Sigmoid colon (tissue), 7 donors: ENCODE results near the gene GPR142. TPM values are rescaled to one million over a fixed set of nuclear protein-coding genes. Genes with fewer than 3 reads are reported as not detected.

Experiments used
- DNase-seq: peaks from one replicate; pipeline ENCODE4 v3.0.0-alpha.2; 2019
- H3K27ac ChIP-seq, 4 donors: fragments of 200-600 bp; sonication (generic); one replicate each; pipeline ENCODE4 v1.5.1; 2016 to 2019; ENCODE audit warnings: mild to moderate bottlenecking in 1 of 4
- H3K27me3 ChIP-seq, 3 donors: fragments of 200-600 bp; sonication (generic); one replicate each; pipeline ENCODE4 v1.5.1; 2019; ENCODE audit warnings: mild to moderate bottlenecking in 1 of 3
- H3K36me3 ChIP-seq, 4 donors: fragments of 200-600 bp; sonication (generic); one replicate each; pipeline ENCODE4 v1.5.1; 2016 to 2019
- H3K4me1 ChIP-seq, 4 donors: fragments of 200-600 bp; sonication (generic); one replicate each; pipeline ENCODE4 v1.5.1; 2017 to 2019
- H3K4me3 ChIP-seq, 4 donors: fragments of 200-600 bp; sonication (generic); one replicate each; pipeline ENCODE4 v1.5.1; 2017 to 2019; ENCODE audit warnings: mild to moderate bottlenecking in 2 of 4, moderate library complexity in 1 of 4
- H3K9me3 ChIP-seq, 4 donors: fragments of 200-600 bp in 3 of 4; sonication (generic) in 3 of 4; one replicate each; pipeline versions ENCODE4 v1.5.1 to v1.6.1; 2013 to 2019
- EP300 ChIP-seq, 4 donors: sonication (generic); formaldehyde crosslinking; IDR thresholded peaks; one replicate each; pipeline ENCODE4 v1.6.1; 2017; ENCODE audit warnings: antibody characterized with exemption in 4 of 4
- POLR2A ChIP-seq, 2 donors: fragments of 450-650 bp; IDR thresholded peaks; one replicate each; pipeline ENCODE4 v1.6.1; 2016; ENCODE audit warnings: antibody characterized with exemption in 2 of 2, mild to moderate bottlenecking in 2 of 2, moderate library complexity in 2 of 2
- POLR2AphosphoS5 ChIP-seq, 4 donors: sonication (generic); formaldehyde crosslinking; IDR thresholded peaks; one replicate each; pipeline ENCODE4 v1.6.1; 2017; ENCODE audit warnings: antibody characterized with exemption in 4 of 4
- WGBS, 2 donors: extraction: QIAGEN DNeasy Blood & Tissue Kit; methylation state at CpG; one replicate each; pipeline ENCODE4 v1.1.7; 2013; 5-methylcytosine and 5-hydroxymethylcytosine counted together
- intact Hi-C: fragments of 100-400 bp; cut with DNase I; formaldehyde crosslinking; loops from one replicate; pipeline ENCODE4 v1.15.1; 2023
- polyA plus RNA-seq, 3 donors: library from polyadenylated mRNA; stranded (reverse); fragments of 200-250 nt; gene quantifications; one replicate each; pipeline ENCODE4 v1.2.3, GENCODE V29; 2013
- total RNA-seq, 4 donors: library from RNA; depleted of rRNA; stranded (reverse); fragments of >200 nt; gene quantifications; one replicate each; pipeline ENCODE4 v1.1.0, GENCODE V29; 2016
- TF ChIP-seq, protein P1 (sequence below), 4 experiments: fragments of 450-650 bp in 3 of 4; fragments of 200-600 bp in 1 of 4; IDR thresholded peaks; one replicate each; pipeline ENCODE4 v1.5.1; 2016 to 2019; ENCODE audit warnings: antibody characterized with exemption in 4 of 4, mild to moderate bottlenecking in 3 of 4, moderate library complexity in 2 of 4
- donor health status: healthy with polysubstance abuse.
- donor health status: Bipolar disorder and iron deficiency.
- donor health status: healthy.

The GPR142 gene
- total and polyA plus RNA-seq, 7 donors = 0.16 to 1.8 TPM; not detected in 5

DNA sequence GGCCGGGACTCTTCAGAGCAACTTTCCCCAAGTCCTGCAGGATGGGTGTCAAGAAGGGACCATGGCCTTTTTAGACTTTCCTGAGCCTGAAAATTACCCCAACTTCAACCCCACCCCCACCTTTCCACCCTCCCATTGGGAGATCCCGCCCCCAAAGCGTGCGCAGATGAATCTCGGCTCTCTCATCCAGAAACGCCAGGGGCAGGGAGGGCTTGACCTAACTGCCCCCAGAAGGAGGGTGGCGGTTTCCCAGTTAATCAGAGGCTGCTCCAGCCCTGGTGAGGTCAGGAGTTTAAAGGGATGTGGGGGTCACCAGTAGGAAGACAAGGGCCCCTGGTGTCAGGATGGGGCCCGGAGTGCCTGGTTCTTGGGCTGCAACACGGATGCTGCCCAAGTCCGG lies 40.8 kb upstream of the GPR142 start:
- Histone ChIP-seq H3K27ac (no peak overlapping the region), H3K27me3 (peaks cover 11 to 55% (median 33%) of the 10 kb centered on the region in 3 donors), H3K4me1 (peaks cover 0 to 20% (median 15%) of the 10 kb centered on the region in 4 donors), H3K36me3 (no peaks in the 10 kb centered on the region), H3K4me3 (peak overlapping the region in 3 of 4 donors; percentile 32 to 45 (median 42)), H3K9me3 (no peaks in the 10 kb centered on the region)
- TF ChIP-seq POLR2A (IDR thresholded peaks at IDR 0.05) = no peak
- TF ChIP-seq EP300 (IDR thresholded peaks at IDR 0.05) = no peak
- TF ChIP-seq, protein P1, sequence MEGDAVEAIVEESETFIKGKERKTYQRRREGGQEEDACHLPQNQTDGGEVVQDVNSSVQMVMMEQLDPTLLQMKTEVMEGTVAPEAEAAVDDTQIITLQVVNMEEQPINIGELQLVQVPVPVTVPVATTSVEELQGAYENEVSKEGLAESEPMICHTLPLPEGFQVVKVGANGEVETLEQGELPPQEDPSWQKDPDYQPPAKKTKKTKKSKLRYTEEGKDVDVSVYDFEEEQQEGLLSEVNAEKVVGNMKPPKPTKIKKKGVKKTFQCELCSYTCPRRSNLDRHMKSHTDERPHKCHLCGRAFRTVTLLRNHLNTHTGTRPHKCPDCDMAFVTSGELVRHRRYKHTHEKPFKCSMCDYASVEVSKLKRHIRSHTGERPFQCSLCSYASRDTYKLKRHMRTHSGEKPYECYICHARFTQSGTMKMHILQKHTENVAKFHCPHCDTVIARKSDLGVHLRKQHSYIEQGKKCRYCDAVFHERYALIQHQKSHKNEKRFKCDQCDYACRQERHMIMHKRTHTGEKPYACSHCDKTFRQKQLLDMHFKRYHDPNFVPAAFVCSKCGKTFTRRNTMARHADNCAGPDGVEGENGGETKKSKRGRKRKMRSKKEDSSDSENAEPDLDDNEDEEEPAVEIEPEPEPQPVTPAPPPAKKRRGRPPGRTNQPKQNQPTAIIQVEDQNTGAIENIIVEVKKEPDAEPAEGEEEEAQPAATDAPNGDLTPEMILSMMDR (IDR thresholded peaks at IDR 0.05) = no peak
- no peak for TF ChIP-seq POLR2AphosphoS5 (IDR thresholded peaks at IDR 0.05)
- WGBS, 2 donors = 20 to 30% methylated on average over 10 of the region's 10 CpGs
- intact Hi-C loops = no loop called here
- DNase-seq = no peak

DNA sequence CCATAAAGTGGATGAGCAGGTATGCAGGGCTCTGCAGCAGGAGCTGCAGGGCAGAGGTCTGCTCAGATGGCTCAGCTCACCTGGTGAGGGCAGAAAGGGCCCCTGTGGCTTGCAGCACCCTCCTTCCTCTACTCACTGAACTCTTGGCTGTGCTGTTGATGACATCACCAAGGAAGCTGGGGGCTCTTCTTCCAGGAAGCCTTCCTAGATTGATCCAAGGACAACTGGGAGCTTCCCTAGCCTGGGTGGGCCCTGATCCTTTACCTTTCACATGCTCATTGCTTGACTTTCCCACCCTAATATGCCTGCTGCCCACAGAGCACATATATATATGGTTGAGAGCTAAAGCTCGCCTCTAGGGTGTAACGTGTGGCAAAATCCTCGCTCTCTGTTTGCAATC lies 38.8 kb upstream of the GPR142 start:
- no peak overlapping the region for H3K27ac ChIP-seq
- H3K36me3 ChIP-seq = no peaks in the 10 kb centered on the region
- no peaks in the 10 kb centered on the region for H3K9me3 ChIP-seq
- intact Hi-C loops = no loop called here
- H3K4me3 ChIP-seq = no peak overlapping the region
- H3K27me3 ChIP-seq = peaks cover 11 to 58% (median 33%) of the 10 kb centered on the region in 3 donors
- no peak for TF ChIP-seq POLR2AphosphoS5 (IDR thresholded peaks at IDR 0.05)
- TF ChIP-seq EP300 (IDR thresholded peaks at IDR 0.05) = no peak
- no peak for TF ChIP-seq POLR2A (IDR thresholded peaks at IDR 0.05)
- TF ChIP-seq, protein P1 (IDR thresholded peaks at IDR 0.05) = no peak
- H3K4me1 ChIP-seq = peaks cover 0 to 20% (median 15%) of the 10 kb centered on the region in 4 donors
- DNase-seq = no peak
- 91 to 93% methylated on average over 3 of the region's 3 CpGs for WGBS, 2 donors

DNA sequence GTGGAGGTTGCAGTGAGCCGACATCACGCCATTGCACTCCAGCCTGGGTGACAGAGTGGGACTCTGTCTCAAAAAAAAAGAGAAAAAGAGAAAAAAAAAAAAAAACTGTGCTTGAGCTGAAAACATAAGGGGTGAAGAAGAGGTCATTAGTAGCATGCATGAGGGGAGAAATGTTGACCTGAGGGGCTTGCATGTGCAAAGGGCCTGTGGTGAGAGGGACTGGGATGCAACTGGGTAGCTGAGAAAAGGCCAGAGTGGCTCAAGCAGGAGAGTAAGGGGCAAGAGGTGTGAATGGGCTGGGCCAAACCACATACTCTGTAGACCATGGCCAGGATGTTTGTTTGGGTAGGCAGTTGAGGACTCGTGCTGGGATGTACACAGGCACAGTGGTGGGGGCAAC lies 37.9 kb upstream of the GPR142 start:
- Histone ChIP-seq H3K4me3 (no peak overlapping the region), H3K27me3 (peaks cover 11 to 58% (median 33%) of the 10 kb centered on the region in 3 donors), H3K36me3 (no peaks in the 10 kb centered on the region), H3K4me1 (peaks cover 0 to 20% (median 15%) of the 10 kb centered on the region in 4 donors), H3K27ac (no peak overlapping the region), H3K9me3 (no peaks in the 10 kb centered on the region)
- no peak for DNase-seq
- TF ChIP-seq POLR2AphosphoS5 (IDR thresholded peaks at IDR 0.05) = no peak
- TF ChIP-seq, protein P1 (IDR thresholded peaks at IDR 0.05) = no peak
- no peak for TF ChIP-seq EP300 (IDR thresholded peaks at IDR 0.05)
- no peak for TF ChIP-seq POLR2A (IDR thresholded peaks at IDR 0.05)
- 79 to 80% methylated on average over 3 of the region's 3 CpGs for WGBS, 2 donors
- intact Hi-C loops = no loop called here

DNA sequence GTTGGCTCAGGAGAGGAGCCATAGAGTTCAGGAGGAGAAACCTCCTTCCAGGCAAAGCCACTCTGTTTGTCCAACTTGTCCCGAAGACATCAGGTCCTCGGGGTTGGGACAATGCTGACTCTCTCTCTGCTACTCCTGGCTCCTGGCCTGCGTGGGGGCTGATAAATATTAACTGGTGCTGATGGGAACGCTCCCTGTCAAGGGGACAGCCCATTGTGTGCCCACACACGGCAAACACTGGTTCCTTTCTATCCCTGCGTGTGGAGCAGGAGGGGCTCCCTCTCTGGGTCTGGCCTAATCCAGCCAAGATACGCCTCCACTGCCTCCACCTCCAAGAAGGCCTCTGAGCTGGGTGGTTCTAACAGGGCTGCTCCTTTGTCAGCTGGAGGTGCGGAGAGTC lies 36.9 kb upstream of the GPR142 start:
- H3K4me1 ChIP-seq = peaks cover 0 to 15% (median 14%) of the 10 kb centered on the region in 4 donors
- no peak overlapping the region for H3K4me3 ChIP-seq
- peaks cover 11 to 47% (median 32%) of the 10 kb centered on the region in 3 donors for H3K27me3 ChIP-seq
- H3K9me3 ChIP-seq = peaks cover 0 to 2% (median 0%) of the 10 kb centered on the region in 4 donors
- no peak overlapping the region for H3K27ac ChIP-seq
- no peaks in the 10 kb centered on the region for H3K36me3 ChIP-seq
- intact Hi-C loops = no loop called here
- TF ChIP-seq POLR2A (IDR thresholded peaks at IDR 0.05) (no peak), EP300 (IDR thresholded peaks at IDR 0.05) (no peak), POLR2AphosphoS5 (IDR thresholded peaks at IDR 0.05) (no peak)
- TF ChIP-seq, protein P1 (IDR thresholded peaks at IDR 0.05) = no peak
- WGBS, 2 donors = 75 to 88% methylated on average over 8 of the region's 8 CpGs
- DNase-seq = no peak
